Stimulated activated CD4-positive, alpha-beta T cell treated with anti-CD3 and anti-CD28 coated beads, Interleukin-15, amount 100 ng/mL, for 24 hours (primary cell): ENCODE measurements around the gene ACTRT1.

Source experiments
- DNase-seq: peaks from one replicate; pipeline ENCODE4 v3.0.0-alpha.2; 2020

The ACTRT1 gene

GRCh38 chrX:128052303-128052702, at the start of gene ACTRT1:
Gene ACTRT1 (minus strand): TSS chrX:128052403. CDS start chrX:128052206, 197 bp downstream.
- DNase-seq = no peak

- no peak for DNase-seq
Measured at GRCh38 chrX:128078545-128078944, 26.3 kb upstream of the ACTRT1 start.

DNA sequence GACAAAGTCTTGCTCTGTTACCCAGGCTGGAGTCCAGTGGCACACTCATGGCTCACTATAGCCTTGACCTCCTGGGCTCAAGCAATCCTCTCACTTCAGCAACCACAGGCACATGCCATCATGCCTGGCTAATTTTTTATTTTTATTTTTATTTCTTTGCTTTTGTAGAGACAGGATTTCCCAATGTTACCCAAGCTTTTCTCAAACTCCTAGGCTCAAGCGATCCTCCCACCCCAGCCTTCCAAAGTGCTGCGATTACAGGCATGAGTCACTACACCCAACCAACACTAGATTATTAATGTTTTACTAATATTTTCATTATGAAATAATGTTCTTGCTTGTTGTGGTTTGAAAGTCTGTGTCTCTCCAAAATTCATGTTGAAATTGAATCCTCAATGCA, 5.2 kb upstream of the ACTRT1 start:
- no peak for DNase-seq

DNA sequence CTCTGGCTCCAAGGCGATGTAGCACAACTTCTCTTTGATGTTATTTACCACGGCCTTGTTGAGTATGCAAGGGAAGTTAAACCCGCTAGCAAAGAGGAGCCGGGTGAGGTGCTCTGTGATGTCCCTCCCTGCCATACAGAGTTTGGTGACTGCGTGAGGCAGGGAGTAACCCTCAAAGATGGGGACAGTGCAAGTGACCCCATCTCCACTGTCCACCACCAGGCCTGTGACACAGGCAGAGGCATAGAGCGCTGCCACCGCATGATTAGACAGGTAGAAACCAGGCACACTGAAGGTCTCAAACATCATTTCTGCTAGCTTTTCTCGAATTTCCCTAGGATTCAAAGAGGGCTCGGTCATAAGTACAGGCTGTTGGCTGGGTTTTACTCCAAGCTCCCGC, 677 bp downstream of the ACTRT1 start:
- no peak for DNase-seq

GRCh38 chrX:128035318-128035717, 16.9 kb downstream of the ACTRT1 start:
- DNase-seq = no peak

- no peak for DNase-seq
Measured at GRCh38 chrX:128021566-128021965, 30.6 kb downstream of the ACTRT1 start.

DNA sequence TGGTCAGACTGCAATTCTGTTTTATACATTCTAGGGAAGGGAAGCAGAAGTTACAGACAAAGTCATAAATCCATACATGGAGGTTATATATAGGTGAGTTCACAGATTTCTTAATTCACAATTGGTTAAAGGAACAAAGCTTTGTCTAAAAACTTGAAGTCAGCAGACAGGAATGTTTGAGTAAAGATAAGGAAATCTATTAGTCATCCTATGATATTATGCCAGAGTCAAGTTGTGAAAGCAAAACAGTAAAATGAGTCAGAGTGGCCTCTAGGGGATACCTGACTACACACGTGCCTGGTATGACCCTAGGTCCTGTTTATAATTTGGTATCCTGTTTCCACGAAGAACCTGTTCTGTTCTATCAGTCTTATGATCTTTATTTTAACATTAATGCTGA, 31.5 kb downstream of the ACTRT1 start:
- DNase-seq = no peak

- no peak for DNase-seq
Measured at GRCh38 chrX:128019218-128019617, 33.0 kb downstream of the ACTRT1 start.

DNA sequence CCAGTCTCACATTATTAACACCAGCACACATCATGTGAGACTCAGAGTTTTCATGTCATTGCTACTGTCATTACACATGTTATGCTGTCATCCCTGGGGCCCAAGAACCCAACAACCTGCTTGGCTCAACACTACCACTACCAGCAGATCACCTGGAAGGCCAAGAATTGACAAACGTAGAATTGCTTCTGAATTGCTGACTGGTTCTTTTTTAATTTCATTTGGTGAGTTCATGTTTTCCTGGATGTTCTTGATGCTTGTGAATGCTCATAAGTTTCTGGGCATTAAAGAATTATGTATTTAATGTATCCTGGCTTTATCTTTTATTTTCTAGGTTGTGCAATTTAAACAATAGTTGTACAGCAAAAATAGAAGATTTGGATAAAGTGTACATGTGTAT, 40.2 kb downstream of the ACTRT1 start:
- DNase-seq = no peak

- no peak for DNase-seq
Measured at GRCh38 chrX:128007882-128008281, 44.3 kb downstream of the ACTRT1 start.
